ENCODE results near the gene CNTNAP5.

CNTNAP5 gene

GRCh38 chr2:124953921-124954320 is 928.8 kb downstream of the CNTNAP5 start:
- DNase-seq: no peak

- DNase-seq: no peak
Measured at GRCh38 chr2:124959581-124959980, 934.5 kb downstream of the CNTNAP5 start.

DNA sequence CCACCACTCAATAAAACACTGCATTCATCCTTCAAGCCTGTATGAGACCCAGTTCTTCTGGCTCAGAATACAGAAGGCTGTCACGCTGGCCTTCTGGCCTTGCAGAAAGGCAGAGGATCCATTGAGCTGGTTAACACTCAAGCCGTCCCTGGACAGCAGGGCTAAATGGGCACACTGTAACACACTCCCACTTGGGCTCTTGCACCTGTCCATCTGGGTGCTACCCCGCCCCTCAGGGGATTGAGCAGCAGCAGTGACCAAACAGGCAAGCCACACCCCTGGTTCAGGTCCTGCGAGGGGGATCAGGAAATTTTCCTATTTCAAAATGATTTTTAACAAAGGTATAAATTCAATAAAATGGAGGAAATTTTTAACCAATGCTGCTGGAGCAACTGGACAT is 936.0 kb downstream of the CNTNAP5 start:
- no peak for DNase-seq

All from NCI-H2029 treated with DMSO at 0.1 percent for 48 hours (cell line).